ENCODE results near the gene IP6K3.

Gene IP6K3

GRCh38 chr6:33684428-33684896 is 62.2 kb downstream of the IP6K3 start:
- H3K9me3 ChIP-seq = no peaks in the 10 kb centered on the region
- H3K4me3 ChIP-seq = no peak overlapping the region
- no peaks in the 10 kb centered on the region for H3K27me3 ChIP-seq
- no peaks in the 10 kb centered on the region for H3K4me1 ChIP-seq
- intact Hi-C loops (cut with DNase I; ENCODE audit: low total_unique reads) = no loop called here
- H3K27ac ChIP-seq = no peak overlapping the region
- DNase-seq = no peak
- peaks cover 0 to 96% (median 59%) of the 10 kb centered on the region in 3 donors for H3K36me3 ChIP-seq
- TF ChIP-seq CTCF (IDR thresholded peaks at IDR 0.05) = no peak

- no peak for TF ChIP-seq CTCF (IDR thresholded peaks at IDR 0.05)
- Histone ChIP-seq H3K4me1 (no peaks in the 10 kb centered on the region), H3K27me3 (no peaks in the 10 kb centered on the region), H3K4me3 (no peak overlapping the region), H3K9me3 (no peaks in the 10 kb centered on the region), H3K36me3 (peaks cover 0 to 96% (median 52%) of the 10 kb centered on the region in 3 donors), H3K27ac (no peak overlapping the region)
- no peak for DNase-seq
- intact Hi-C loops (cut with DNase I; ENCODE audit: low total_unique reads) = no loop called here
These were observed 62.9 kb downstream of the IP6K3 start for GRCh38 chr6:33683576-33684427.

- no peak overlapping the region for H3K4me3 ChIP-seq
- DNase-seq = no peak
- no peaks in the 10 kb centered on the region for H3K9me3 ChIP-seq
- no peaks in the 10 kb centered on the region for H3K4me1 ChIP-seq
- no peaks in the 10 kb centered on the region for H3K27me3 ChIP-seq
- TF ChIP-seq CTCF (IDR thresholded peaks at IDR 0.05) = no peak
- H3K36me3 ChIP-seq = peaks cover 0 to 96% (median 45%) of the 10 kb centered on the region in 3 donors
- H3K27ac ChIP-seq = no peak overlapping the region
- intact Hi-C loops (cut with DNase I; ENCODE audit: low total_unique reads) = no loop called here
These were observed 63.6 kb downstream of the IP6K3 start for GRCh38 chr6:33683051-33683571.

- no peaks in the 10 kb centered on the region for H3K4me1 ChIP-seq
- no peak for DNase-seq
- H3K27ac ChIP-seq = no peak overlapping the region
- no peak for TF ChIP-seq CTCF (IDR thresholded peaks at IDR 0.05)
- intact Hi-C loops (cut with DNase I; ENCODE audit: low total_unique reads) = no loop called here
- H3K36me3 ChIP-seq = peaks cover 0 to 96% (median 38%) of the 10 kb centered on the region in 3 donors
- no peak overlapping the region for H3K4me3 ChIP-seq
- no peaks in the 10 kb centered on the region for H3K27me3 ChIP-seq
- no peaks in the 10 kb centered on the region for H3K9me3 ChIP-seq
These were observed 64.4 kb downstream of the IP6K3 start for GRCh38 chr6:33682341-33682740.

GRCh38 chr6:33679761-33680160 is 66.9 kb downstream of the IP6K3 start:
- H3K4me3 ChIP-seq = no peak overlapping the region
- intact Hi-C loops (cut with DNase I; ENCODE audit: low total_unique reads) = no loop called here
- no peak for TF ChIP-seq CTCF (IDR thresholded peaks at IDR 0.05)
- no peaks in the 10 kb centered on the region for H3K27me3 ChIP-seq
- peaks cover 0 to 9% (median 4%) of the 10 kb centered on the region in 4 donors for H3K4me1 ChIP-seq
- DNase-seq = no peak
- H3K36me3 ChIP-seq = peaks cover 0 to 92% (median 28%) of the 10 kb centered on the region in 3 donors
- H3K27ac ChIP-seq = no peak overlapping the region
- no peaks in the 10 kb centered on the region for H3K9me3 ChIP-seq

Data from tibial artery (tissue), 4 donors.